ENCODE measurements around the gene NFASC.

NFASC gene

DNA sequence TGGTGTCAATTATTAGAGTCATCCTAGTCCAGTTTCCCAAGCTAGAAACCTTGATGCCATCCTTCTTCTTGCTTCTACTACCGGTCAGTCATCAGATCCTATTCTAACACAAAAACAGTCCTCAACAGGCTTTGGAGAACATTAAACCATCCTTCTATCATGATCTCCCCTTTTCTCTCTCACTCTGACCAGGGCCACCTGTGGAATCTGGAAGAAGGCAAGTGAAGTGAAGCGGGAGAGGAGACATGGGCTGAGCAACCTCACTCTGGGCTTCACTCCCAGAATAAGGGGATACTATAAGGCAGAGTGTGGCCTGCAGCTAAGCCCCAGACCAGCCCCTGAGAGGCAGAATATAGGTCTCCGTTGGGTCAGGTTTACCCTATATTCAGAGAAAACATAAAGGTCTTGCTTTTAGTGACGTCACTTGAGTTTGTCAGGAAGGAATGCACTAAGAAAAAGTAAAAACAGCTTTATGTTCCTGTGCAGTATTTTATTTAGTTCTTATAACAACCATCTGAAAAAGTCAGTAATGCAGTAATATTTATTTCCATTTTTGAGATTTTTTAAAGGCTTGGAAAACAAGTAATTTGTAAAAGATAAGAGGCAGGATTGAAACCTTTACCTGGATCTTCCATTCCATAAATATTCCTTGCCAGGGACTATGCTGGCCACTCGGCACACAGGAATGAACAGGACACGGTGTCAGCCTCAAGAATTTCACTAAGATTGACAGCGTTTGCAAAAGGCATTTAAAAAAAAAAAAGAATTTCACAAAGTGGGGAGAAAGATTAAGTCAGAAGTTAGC is 61.3 kb downstream of the NFASC start:
- Histone ChIP-seq H3K4me3 (no peak overlapping the region), H3K36me3 (no peaks in the 10 kb centered on the region), H3K27me3 (peaks cover 0 to 4% (median 0%) of the 10 kb centered on the region in 11 experiments; a peak in 1 of 22 replicates), H3K4me2 (peak overlapping the region in 9 of 11 experiments; percentile 4 to 85 (median 64); a peak in 17 of 22 replicates), H3K9ac (peak overlapping the region in 1 of 11 experiments; percentile 47; a peak in 2 of 22 replicates), H3K27ac (no peak overlapping the region), H4K20me1 (no peaks in the 10 kb centered on the region), H3K4me1 (peaks cover 0 to 77% (median 61%) of the 10 kb centered on the region in 10 experiments; a peak in 16 of 20 replicates), H3K9me3 (replicated peaks in 1 of 11) (no peaks in the 10 kb centered on the region)
- TF ChIP-seq Cebpa-rat (IDR thresholded peaks at IDR 0.05) = no peak

GRCh38 chr1:204932573-204932909 is 61.9 kb downstream of the NFASC start:
- no peaks in the 10 kb centered on the region for H3K9me3 ChIP-seq (replicated peaks in 1 of 11)
- H3K4me3 ChIP-seq = peak overlapping the region in 1 of 10 experiments; percentile 15; a peak in 1 of 20 replicates
- TF ChIP-seq Cebpa-rat (IDR thresholded peaks at IDR 0.05) = no peak
- H4K20me1 ChIP-seq = no peaks in the 10 kb centered on the region
- no peaks in the 10 kb centered on the region for H3K36me3 ChIP-seq
- H3K27ac ChIP-seq = no peak overlapping the region
- peak overlapping the region in 8 of 11 experiments; percentile 54 to 85 (median 64); a peak in 16 of 22 replicates for H3K4me2 ChIP-seq
- peak overlapping the region in 2 of 11 experiments; percentile 15 to 47; a peak in 3 of 22 replicates for H3K9ac ChIP-seq
- peaks cover 0 to 4% (median 0%) of the 10 kb centered on the region in 11 experiments; a peak in 1 of 22 replicates for H3K27me3 ChIP-seq
- H3K4me1 ChIP-seq = peaks cover 0 to 78% (median 60%) of the 10 kb centered on the region in 10 experiments; a peak in 16 of 20 replicates

GRCh38 chr1:204935155-204935554 is 64.5 kb downstream of the NFASC start:
- Histone ChIP-seq H3K36me3 (no peaks in the 10 kb centered on the region), H3K9me3 (replicated peaks in 1 of 11) (no peaks in the 10 kb centered on the region), H4K20me1 (no peaks in the 10 kb centered on the region), H3K4me1 (peaks cover 0 to 78% (median 51%) of the 10 kb centered on the region in 10 experiments; a peak in 16 of 20 replicates), H3K27me3 (peaks cover 0 to 4% (median 0%) of the 10 kb centered on the region in 11 experiments; a peak in 1 of 22 replicates), H3K27ac (no peak overlapping the region), H3K9ac (no peak overlapping the region), H3K4me3 (no peak overlapping the region), H3K4me2 (peak overlapping the region in 3 of 11 experiments; percentile 2 to 11 (median 8); a peak in 5 of 22 replicates)
- no peak for TF ChIP-seq Cebpa-rat (IDR thresholded peaks at IDR 0.05)

- H3K4me2 ChIP-seq = no peak overlapping the region
- H3K9ac ChIP-seq = no peak overlapping the region
- H3K9me3 ChIP-seq (replicated peaks in 1 of 11) = no peaks in the 10 kb centered on the region
- peaks cover 0 to 77% (median 44%) of the 10 kb centered on the region in 10 experiments; a peak in 14 of 20 replicates for H3K4me1 ChIP-seq
- no peak for TF ChIP-seq Cebpa-rat (IDR thresholded peaks at IDR 0.05)
- no peaks in the 10 kb centered on the region for H3K36me3 ChIP-seq
- H4K20me1 ChIP-seq = no peaks in the 10 kb centered on the region
- H3K4me3 ChIP-seq = no peak overlapping the region
- H3K27me3 ChIP-seq = peaks cover 0 to 4% (median 0%) of the 10 kb centered on the region in 11 experiments; a peak in 1 of 22 replicates
- no peak overlapping the region for H3K27ac ChIP-seq
Measured at GRCh38 chr1:204936765-204937164, 66.1 kb downstream of the NFASC start.

GRCh38 chr1:204937901-204938300 is 67.2 kb downstream of the NFASC start:
- no peaks in the 10 kb centered on the region for H3K36me3 ChIP-seq
- TF ChIP-seq Cebpa-rat (IDR thresholded peaks at IDR 0.05) = no peak
- H3K9ac ChIP-seq = no peak overlapping the region
- peaks cover 0 to 77% (median 37%) of the 10 kb centered on the region in 10 experiments; a peak in 14 of 20 replicates for H3K4me1 ChIP-seq
- H3K4me2 ChIP-seq = peak overlapping the region in 4 of 11 experiments; percentile 71 to 84 (median 75); a peak in 6 of 22 replicates
- no peaks in the 10 kb centered on the region for H3K9me3 ChIP-seq (replicated peaks in 1 of 11)
- H3K4me3 ChIP-seq = no peak overlapping the region
- no peaks in the 10 kb centered on the region for H4K20me1 ChIP-seq
- no peaks in the 10 kb centered on the region for H3K27me3 ChIP-seq
- no peak overlapping the region for H3K27ac ChIP-seq

- no peak overlapping the region for H3K27ac ChIP-seq
- H3K4me1 ChIP-seq = peaks cover 0 to 81% (median 37%) of the 10 kb centered on the region in 10 experiments; a peak in 15 of 20 replicates
- no peak overlapping the region for H3K9ac ChIP-seq
- H3K36me3 ChIP-seq = no peaks in the 10 kb centered on the region
- H3K27me3 ChIP-seq = no peaks in the 10 kb centered on the region
- H3K4me2 ChIP-seq = peak overlapping the region in 5 of 11 experiments; percentile 64 to 84 (median 75); a peak in 7 of 22 replicates
- H4K20me1 ChIP-seq = no peaks in the 10 kb centered on the region
- no peaks in the 10 kb centered on the region for H3K9me3 ChIP-seq (replicated peaks in 1 of 11)
- no peak for TF ChIP-seq Cebpa-rat (IDR thresholded peaks at IDR 0.05)
- no peak overlapping the region for H3K4me3 ChIP-seq
Measured at GRCh38 chr1:204940591-204940990, 69.9 kb downstream of the NFASC start.

GRCh38 chr1:204941421-204942338 is 71.0 kb downstream of the NFASC start:
- Histone ChIP-seq H4K20me1 (no peaks in the 10 kb centered on the region), H3K9me3 (replicated peaks in 1 of 11) (no peaks in the 10 kb centered on the region), H3K27me3 (no peaks in the 10 kb centered on the region), H3K4me3 (no peak overlapping the region), H3K27ac (no peak overlapping the region), H3K4me1 (peaks cover 0 to 90% (median 46%) of the 10 kb centered on the region in 10 experiments; a peak in 16 of 20 replicates), H3K4me2 (peak overlapping the region in 3 of 11 experiments; percentile 32 to 84 (median 35); a peak in 6 of 22 replicates), H3K36me3 (no peaks in the 10 kb centered on the region), H3K9ac (no peak overlapping the region)
- no peak for TF ChIP-seq Cebpa-rat (IDR thresholded peaks at IDR 0.05)

DNA sequence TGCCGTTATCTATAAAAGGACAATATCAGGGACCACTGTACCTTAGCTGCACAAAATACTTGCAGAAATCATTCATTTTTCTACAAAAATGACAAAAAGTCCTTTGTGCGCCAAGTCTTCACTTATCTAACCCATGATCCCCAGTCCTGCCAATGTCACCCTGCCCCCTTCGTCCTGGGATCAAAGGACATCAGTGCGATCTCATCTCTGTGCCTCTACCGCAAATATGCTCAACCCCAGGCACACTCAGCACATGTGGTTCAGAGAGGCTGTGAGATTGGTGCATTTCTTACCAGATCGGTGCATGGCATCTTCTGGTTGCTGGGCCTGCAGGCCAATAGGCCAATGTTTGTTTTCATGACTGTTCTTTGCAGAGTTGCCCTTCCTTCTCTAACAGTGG is 72.8 kb downstream of the NFASC start:
- H3K27ac ChIP-seq = no peak overlapping the region
- no peaks in the 10 kb centered on the region for H3K9me3 ChIP-seq (replicated peaks in 1 of 11)
- TF ChIP-seq Cebpa-rat (IDR thresholded peaks at IDR 0.05) = no peak
- H3K4me2 ChIP-seq = peak overlapping the region in 6 of 11 experiments; percentile 7 to 46 (median 34); a peak in 10 of 22 replicates
- peaks cover 0 to 77% (median 45%) of the 10 kb centered on the region in 10 experiments; a peak in 16 of 20 replicates for H3K4me1 ChIP-seq
- no peak overlapping the region for H3K4me3 ChIP-seq
- H3K36me3 ChIP-seq = no peaks in the 10 kb centered on the region
- H3K9ac ChIP-seq = no peak overlapping the region
- H3K27me3 ChIP-seq = no peaks in the 10 kb centered on the region
- 0 out of 22 replicates have a peak, but pooled peaks cover 0 to 5% (median 0%) of the 10 kb centered on the region in 11 experiments for H4K20me1 ChIP-seq

All from BLaER1 treated with 17β-estradiol and CSF1 and Interleukin-3, amounts not matched to agents 10 nM and 100 nM (cell line).